Lower lobe of right lung (tissue), 2 donors: ENCODE data around the gene ITPR1. TPM values are rescaled to one million over a fixed set of nuclear protein-coding genes. Genes with fewer than 3 reads are reported as not detected.

ENCODE experiments used
- ATAC-seq, 2 donors: fragments of 200-7000 bp; cut with Tn5 transposase; one replicate each; pipeline ENCODE4 v1.9.1; 2020 to 2022; ENCODE audit warnings: mild to moderate bottlenecking in 2 of 2, moderate library complexity in 2 of 2
- DNase-seq: peaks from one replicate; pipeline ENCODE4 v3.0.0-alpha.2; 2020
- H3K27ac ChIP-seq: fragments of 200-600 bp; one replicate; pipeline ENCODE4 v1.8.0; 2022
- H3K27me3 ChIP-seq: fragments of 200-600 bp; one replicate; pipeline ENCODE4 v1.8.0; 2022; ENCODE audit warnings: low read depth
- H3K36me3 ChIP-seq: fragments of 200-600 bp; one replicate; pipeline ENCODE4 v1.8.0; 2022; ENCODE audit warnings: mild to moderate bottlenecking
- H3K4me1 ChIP-seq: fragments of 200-600 bp; one replicate; pipeline ENCODE4 v1.8.0; 2022
- H3K4me3 ChIP-seq: fragments of 200-600 bp; one replicate; pipeline ENCODE4 v1.8.0; 2022; ENCODE audit warnings: mild to moderate bottlenecking
- H3K9me3 ChIP-seq: fragments of 200-600 bp; one replicate; pipeline ENCODE4 v1.8.0; 2022
- intact Hi-C: fragments of 100-400 bp; cut with DNase I; formaldehyde crosslinking; loops from one replicate; pipeline ENCODE4 v1.11.0; 2022
- total RNA-seq: library from RNA; stranded (reverse); fragmentation: NEBNext Ultra II Directional; extraction: Animal tissue kit (Norgen Biotek cat#: 25700); gene quantifications from one replicate; pipeline ENCODE4 v1.2.1, GENCODE V29; 2021
- TF ChIP-seq, protein P1 (sequence below): fragments of 200-600 bp; IDR thresholded peaks from one replicate; pipeline ENCODE4 v1.8.0; 2022; ENCODE audit warnings: antibody characterized with exemption, mild to moderate bottlenecking
- donor health status: DM: no; HTN: yes; CAD: no; lungs with severe emphysema.

The ITPR1 gene
- total RNA-seq, 1 donor from 2014 or later, result 69.1 TPM

DNA sequence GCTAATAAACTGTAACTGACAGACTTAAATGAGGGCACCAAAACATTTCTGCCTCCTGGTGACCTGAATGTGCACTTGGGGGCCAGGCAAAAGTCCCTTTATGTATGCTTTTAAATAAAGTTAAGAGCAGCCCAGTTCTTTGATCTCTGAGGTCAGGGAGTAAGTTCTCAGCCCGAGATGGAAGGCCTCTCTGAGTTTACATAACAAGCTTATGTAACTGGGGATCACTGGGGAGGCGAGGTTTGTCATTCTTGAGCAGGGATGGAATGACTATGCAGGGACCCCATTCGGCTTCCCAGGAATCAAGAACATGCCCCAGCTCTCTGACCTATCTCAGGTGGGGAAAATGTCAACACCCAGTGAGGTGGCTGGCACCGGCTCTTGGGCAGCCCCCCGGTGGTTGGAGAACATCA, 287.4 kb downstream of the ITPR1 start:
- intact Hi-C loops, result no loop called here

DNA sequence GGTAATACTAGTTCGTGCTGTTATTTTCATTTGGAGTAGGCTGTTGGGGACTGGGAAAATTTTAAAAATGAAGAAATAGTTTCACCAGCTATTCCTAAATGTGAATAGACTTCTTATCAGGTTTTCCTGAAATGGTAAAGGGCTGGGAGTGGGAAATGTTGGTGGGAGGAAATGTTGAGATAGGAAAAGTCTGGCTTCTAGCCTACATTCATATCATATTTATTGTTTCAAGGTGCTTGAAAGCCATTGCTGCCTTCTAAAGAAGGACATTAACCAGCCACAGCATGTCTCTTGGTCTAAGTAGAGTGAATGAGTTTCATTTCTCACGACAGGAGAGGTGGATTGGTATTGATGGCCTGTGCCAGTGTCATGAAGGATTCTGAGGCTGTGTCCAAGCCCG, 288.9 kb downstream of the ITPR1 start:
- H3K27me3 ChIP-seq, result no peaks in the 10 kb centered on the region
- H3K27ac ChIP-seq, result no peak overlapping the region
- H3K4me3 ChIP-seq, result no peak overlapping the region
- no peaks in the 10 kb centered on the region for H3K4me1 ChIP-seq
- TF ChIP-seq, protein P1, sequence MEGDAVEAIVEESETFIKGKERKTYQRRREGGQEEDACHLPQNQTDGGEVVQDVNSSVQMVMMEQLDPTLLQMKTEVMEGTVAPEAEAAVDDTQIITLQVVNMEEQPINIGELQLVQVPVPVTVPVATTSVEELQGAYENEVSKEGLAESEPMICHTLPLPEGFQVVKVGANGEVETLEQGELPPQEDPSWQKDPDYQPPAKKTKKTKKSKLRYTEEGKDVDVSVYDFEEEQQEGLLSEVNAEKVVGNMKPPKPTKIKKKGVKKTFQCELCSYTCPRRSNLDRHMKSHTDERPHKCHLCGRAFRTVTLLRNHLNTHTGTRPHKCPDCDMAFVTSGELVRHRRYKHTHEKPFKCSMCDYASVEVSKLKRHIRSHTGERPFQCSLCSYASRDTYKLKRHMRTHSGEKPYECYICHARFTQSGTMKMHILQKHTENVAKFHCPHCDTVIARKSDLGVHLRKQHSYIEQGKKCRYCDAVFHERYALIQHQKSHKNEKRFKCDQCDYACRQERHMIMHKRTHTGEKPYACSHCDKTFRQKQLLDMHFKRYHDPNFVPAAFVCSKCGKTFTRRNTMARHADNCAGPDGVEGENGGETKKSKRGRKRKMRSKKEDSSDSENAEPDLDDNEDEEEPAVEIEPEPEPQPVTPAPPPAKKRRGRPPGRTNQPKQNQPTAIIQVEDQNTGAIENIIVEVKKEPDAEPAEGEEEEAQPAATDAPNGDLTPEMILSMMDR, result no peak
- no peaks in the 10 kb centered on the region for H3K9me3 ChIP-seq
- peaks cover 53% of the 10 kb centered on the region for H3K36me3 ChIP-seq
- intact Hi-C loops, result no loop called here
- DNase-seq (no peak), ATAC-seq (no peak)

More for the DNA sequence above, 287.4 kb downstream of the ITPR1 start:
- no peak overlapping the region for H3K27ac ChIP-seq
- no peak for ATAC-seq
- H3K27me3 ChIP-seq, result no peaks in the 10 kb centered on the region
- H3K4me1 ChIP-seq, result no peaks in the 10 kb centered on the region
- H3K4me3 ChIP-seq, result no peak overlapping the region
- no peaks in the 10 kb centered on the region for H3K9me3 ChIP-seq
- TF ChIP-seq, protein P1, result no peak
- no peak for DNase-seq
- peaks cover 50% of the 10 kb centered on the region for H3K36me3 ChIP-seq

DNA sequence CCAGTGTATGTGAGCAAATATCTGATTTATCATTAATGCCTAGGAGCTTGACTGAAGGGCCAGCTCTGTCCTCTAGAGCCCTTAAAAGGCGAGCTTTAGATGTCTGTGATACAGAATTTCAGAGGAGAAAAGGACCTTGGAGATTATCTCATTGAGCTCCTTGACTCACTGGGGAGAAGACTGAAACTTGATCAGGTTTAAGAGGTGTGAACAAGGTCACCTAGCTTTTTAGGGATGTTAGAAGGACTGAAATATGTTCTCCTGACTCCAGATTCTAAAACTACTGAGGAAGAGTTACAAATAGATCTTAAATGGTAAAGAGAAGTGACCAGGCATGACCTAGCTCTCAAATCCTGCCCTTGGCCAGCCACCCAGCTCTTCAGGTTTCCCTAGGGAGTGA, 292.4 kb downstream of the ITPR1 start:
- Histone ChIP-seq H3K4me1 (no peaks in the 10 kb centered on the region), H3K27ac (no peak overlapping the region), H3K9me3 (no peaks in the 10 kb centered on the region), H3K36me3 (peaks cover 53% of the 10 kb centered on the region), H3K27me3 (no peaks in the 10 kb centered on the region), H3K4me3 (no peak overlapping the region)
- ATAC-seq (no peak), DNase-seq (no peak)
- intact Hi-C loops, result no loop called here
- TF ChIP-seq, protein P1, result no peak

DNA sequence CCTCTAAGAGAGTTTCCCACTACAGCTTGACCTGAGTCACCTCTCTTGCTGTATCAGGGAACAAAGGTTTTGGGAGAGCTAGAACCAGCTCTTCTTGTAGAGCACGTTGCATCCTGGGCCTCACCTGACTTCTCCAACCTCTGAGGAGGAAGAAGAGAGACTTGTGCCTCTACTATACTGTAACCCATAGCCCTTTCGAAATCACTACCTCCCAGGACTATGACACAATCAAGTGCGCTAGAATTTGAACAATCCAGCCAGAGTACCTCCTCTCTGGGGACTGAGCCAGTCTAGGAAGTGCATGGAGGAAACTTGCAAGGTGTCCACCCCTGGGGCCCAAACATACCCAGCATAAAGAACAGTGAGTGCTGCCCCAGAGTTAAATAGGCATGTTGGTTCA, 293.3 kb downstream of the ITPR1 start:
- DNase-seq (no peak), ATAC-seq (peak in 1 of 2 donors; percentile 60)
- TF ChIP-seq, protein P1, result no peak

DNA sequence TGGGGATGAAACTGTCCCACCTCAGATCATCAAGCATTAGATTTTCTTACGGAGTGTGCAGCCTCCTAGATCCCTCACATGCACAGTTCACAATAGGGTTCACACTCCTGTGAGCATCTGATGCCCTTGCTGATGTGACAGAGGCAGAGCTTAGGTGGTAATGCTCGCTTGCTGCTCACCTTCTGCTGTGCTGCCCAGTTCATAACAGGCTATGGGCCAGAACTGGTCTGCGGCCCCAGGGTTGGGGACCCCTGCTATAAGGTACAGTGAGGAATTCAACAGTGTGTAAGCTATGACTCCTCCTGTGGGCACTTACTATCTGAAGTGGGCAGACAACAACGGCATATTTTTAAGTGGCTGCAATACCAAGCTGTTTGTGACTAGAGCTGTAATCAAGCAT, 298.2 kb downstream of the ITPR1 start:
- Histone ChIP-seq H3K27me3 (no peaks in the 10 kb centered on the region), H3K36me3 (peaks cover 59% of the 10 kb centered on the region), H3K4me1 (no peaks in the 10 kb centered on the region), H3K4me3 (no peak overlapping the region), H3K9me3 (no peaks in the 10 kb centered on the region), H3K27ac (no peak overlapping the region)
- DNase-seq (no peak), ATAC-seq (no peak)
- TF ChIP-seq, protein P1, result no peak
- intact Hi-C loops, result no loop called here

More for the DNA sequence above, 293.3 kb downstream of the ITPR1 start:
- Histone ChIP-seq H3K9me3 (no peaks in the 10 kb centered on the region), H3K36me3 (peaks cover 62% of the 10 kb centered on the region), H3K27me3 (no peaks in the 10 kb centered on the region), H3K4me3 (no peak overlapping the region), H3K27ac (no peak overlapping the region), H3K4me1 (no peaks in the 10 kb centered on the region)
- intact Hi-C loops, result no loop called here

DNA sequence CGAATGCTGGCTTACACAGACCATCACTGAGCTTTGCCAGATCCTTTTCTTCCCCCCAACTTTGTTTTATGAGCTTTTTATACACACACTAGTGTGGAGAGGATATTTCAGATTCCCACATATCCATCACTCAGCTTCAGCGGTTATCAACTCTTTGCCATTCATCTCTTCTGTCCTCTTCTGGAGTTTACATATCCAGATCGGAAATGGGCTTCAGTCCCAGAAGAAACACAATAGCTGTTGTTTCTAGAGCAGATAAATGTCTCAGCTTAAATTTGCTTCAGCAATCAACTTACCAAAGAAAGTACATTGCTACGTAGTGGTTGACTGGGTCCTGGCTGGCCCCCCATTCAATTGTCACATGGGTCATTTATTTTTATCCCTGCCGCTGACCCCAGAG, 300.2 kb downstream of the ITPR1 start:
- DNase-seq, result no peak
- Histone ChIP-seq H3K4me3 (no peak overlapping the region), H3K27ac (no peak overlapping the region)

More for the DNA sequence above, 300.2 kb downstream of the ITPR1 start:
- Histone ChIP-seq H3K9me3 (no peaks in the 10 kb centered on the region), H3K27me3 (no peaks in the 10 kb centered on the region), H3K4me1 (no peaks in the 10 kb centered on the region), H3K36me3 (peaks cover 55% of the 10 kb centered on the region)
- no peak for ATAC-seq
- intact Hi-C loops, result no loop called here
- TF ChIP-seq, protein P1, result no peak
